ENCODE data around the gene ILF3.
"Not testable (repeated sequence)": the region's sequence is repeated elsewhere in the genome, so short reads cannot be mapped to it uniquely, and the experiment has no call there.

The ILF3 gene

DNA sequence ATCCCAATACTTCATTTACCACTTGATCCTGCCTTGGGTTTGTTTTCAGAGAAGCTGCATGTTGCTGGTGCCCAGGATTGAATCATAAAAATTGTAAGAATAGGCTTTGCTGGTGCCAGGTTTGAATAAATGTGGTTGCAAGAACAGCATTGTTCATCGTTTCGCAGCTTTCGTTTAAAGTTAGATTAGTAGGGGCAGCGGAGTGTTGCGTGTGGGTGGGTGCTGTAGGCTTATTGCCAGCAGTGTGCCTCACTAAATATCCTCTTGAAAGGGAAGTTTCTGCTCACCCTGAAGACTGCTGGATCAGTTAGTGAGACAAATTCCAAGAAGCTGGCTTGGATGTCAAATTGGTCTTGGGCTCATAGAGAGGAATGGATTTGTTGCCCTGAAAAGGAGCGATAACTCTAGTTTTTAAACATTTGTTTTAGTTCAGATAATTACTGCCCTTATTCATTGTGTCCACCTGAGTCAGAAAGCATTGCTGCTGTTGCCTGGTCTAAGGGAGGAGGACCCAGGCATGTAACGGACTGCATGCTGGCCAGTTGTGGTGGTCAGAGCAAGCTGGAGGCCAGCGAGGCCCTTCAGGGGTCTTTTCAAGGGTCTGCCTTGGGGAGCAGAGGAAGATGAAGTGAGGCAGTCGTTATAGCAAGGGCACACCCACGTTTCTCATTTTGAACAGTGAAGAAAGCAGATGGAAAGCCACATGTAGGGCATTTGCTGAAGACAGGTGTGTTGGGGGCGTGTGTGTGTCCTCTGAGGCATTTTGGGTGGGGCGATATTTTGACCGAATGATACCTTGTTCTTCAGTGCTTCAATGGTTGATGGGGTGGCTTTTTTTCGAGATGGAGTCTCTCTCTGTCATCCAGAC, 8.5 kb downstream of the ILF3 start:
- peak; percentile 50 to 60 for DNase-seq (ENCODE audit: low read depth in 2 of 2)
- no peak overlapping the region for H3K4me3 ChIP-seq (replicated peaks in 1 of 2; ENCODE audit: low read depth in 2 of 2, low read length in 2 of 2)
- TF ChIP-seq, protein P1, sequence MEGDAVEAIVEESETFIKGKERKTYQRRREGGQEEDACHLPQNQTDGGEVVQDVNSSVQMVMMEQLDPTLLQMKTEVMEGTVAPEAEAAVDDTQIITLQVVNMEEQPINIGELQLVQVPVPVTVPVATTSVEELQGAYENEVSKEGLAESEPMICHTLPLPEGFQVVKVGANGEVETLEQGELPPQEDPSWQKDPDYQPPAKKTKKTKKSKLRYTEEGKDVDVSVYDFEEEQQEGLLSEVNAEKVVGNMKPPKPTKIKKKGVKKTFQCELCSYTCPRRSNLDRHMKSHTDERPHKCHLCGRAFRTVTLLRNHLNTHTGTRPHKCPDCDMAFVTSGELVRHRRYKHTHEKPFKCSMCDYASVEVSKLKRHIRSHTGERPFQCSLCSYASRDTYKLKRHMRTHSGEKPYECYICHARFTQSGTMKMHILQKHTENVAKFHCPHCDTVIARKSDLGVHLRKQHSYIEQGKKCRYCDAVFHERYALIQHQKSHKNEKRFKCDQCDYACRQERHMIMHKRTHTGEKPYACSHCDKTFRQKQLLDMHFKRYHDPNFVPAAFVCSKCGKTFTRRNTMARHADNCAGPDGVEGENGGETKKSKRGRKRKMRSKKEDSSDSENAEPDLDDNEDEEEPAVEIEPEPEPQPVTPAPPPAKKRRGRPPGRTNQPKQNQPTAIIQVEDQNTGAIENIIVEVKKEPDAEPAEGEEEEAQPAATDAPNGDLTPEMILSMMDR (IDR thresholded peaks at IDR 0.05; ENCODE audit: low read depth, low read length): no peak

DNA sequence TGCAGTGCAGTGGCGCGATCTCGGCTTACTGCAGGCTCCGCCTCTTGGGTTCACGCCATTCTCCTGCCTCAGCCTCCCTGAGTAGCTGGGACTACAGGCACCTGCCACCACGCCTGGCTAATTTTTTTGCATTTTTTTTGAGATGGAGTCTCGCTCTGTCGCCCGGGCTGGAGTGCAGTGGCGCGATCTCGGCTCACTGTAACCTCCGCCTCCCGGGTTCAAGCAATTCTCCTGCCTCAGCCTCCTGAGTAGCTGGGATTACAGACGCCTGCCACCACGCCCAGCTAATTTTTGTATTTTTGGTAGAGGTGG, 9.1 kb downstream of the ILF3 start:
- not testable (repeated sequence) for DNase-seq (ENCODE audit: low read depth in 2 of 2); H3K4me3 ChIP-seq (replicated peaks in 1 of 2; ENCODE audit: low read depth in 2 of 2, low read length in 2 of 2)

DNA sequence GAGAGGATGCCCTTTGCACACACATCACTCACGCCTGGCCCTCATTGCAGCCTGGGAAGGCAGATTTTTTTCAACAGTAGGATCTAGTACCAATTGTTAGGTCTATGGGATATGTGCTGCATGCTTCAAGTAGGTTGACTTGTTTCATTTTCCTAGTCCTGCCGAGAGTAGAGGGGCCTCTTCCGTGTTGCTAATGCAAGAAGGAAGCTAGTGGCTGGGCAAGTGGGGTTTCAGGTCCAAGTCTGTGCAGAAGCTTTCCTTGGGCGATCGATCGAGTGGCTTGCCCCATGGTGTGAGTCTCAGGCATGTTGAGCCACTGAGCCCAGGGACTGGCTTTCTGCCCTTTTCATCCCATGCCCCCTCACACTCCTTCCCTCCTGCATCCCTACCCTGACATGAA, 13.7 kb downstream of the ILF3 start:
- no peak overlapping the region for H3K4me3 ChIP-seq (replicated peaks in 1 of 2; ENCODE audit: low read depth in 2 of 2, low read length in 2 of 2)
- no peak for DNase-seq (ENCODE audit: low read depth in 2 of 2)
- TF ChIP-seq, protein P1 (IDR thresholded peaks at IDR 0.05; ENCODE audit: low read depth, low read length): no peak

DNA sequence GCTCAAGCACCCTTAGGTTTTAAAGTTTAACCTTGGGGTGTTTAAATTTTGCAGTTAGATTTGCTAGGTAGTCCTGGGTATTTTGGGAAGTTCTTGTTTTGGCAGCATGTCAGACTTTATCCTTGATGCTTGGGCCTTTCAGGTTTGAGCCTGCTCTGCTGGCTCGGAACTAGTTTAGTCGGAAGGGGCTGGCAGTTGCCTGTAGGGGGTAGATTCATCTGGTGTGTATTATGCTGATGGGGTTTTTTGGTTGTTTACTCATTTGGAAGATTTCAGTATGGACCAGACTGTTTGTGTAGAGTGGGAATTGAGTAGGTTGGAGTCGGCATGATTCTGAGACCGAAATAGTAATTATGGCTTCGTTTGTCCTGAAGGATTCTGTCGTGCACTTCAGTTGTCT, 15.1 kb downstream of the ILF3 start:
- no peak overlapping the region for H3K4me3 ChIP-seq (replicated peaks in 1 of 2; ENCODE audit: low read depth in 2 of 2, low read length in 2 of 2)
- TF ChIP-seq, protein P1 (IDR thresholded peaks at IDR 0.05; ENCODE audit: low read depth, low read length): no peak
- DNase-seq (ENCODE audit: low read depth in 2 of 2): no peak

DNA sequence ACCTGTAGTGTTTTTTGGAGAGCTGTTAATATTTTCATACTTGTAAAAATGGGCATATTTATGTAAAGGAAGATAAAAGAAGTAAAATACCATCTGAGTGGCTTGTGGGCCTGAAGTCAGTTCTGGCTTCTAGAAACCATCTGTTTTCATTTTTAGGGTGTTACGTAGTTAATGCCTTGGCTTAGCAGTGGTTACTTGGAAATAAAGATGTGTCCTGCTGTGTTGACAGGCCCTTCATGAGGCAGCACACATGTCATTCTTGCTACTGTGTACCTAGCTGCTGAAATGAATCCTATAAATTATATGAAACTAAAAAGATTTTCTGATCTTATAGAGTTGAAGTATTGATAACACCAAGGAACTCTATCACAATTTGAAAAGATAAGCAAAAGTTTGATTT, 16.0 kb downstream of the ILF3 start:
- TF ChIP-seq, protein P1 (IDR thresholded peaks at IDR 0.05; ENCODE audit: low read depth, low read length): no peak
- DNase-seq (ENCODE audit: low read depth in 2 of 2): no peak
- H3K4me3 ChIP-seq (replicated peaks in 1 of 2; ENCODE audit: low read depth in 2 of 2, low read length in 2 of 2): no peak overlapping the region

DNA sequence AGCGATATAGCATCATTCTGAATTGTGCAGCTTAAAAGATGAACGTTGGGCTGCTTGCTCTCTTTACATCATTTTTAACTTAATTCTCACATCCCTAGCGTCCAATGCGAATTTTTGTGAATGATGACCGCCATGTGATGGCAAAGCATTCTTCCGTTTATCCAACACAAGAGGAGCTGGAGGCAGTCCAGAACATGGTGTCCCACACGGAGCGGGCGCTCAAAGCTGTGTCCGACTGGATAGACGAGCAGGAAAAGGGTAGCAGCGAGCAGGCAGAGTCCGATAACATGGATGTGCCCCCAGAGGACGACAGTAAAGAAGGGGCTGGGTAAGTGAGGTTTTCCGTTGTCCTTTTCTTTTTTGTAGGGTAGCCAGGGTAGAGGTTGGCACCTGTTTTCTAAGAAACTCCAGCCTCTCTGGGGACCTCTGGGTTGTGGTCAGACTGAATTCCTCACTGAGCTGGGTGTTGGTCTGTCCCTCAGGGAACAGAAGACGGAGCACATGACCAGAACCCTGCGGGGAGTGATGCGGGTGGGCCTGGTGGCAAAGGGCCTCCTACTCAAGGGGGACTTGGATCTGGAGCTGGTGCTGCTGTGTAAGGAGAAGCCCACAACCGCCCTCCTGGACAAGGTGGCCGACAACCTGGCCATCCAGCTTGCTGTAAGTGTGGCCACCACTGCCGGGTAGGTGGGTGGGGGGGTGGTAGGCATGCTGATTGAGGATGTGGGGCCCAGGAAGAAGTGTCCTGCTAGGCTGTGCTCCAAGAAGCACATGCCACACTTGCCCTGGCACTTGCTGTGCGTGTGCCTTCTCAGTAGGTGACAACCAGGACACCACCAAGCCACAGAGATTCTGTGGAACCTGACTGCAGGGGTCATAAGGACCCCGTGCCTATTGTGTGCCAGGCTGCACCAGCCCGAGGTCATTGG, 17.0 kb downstream of the ILF3 start:
- TF ChIP-seq, protein P1 (IDR thresholded peaks at IDR 0.05; ENCODE audit: low read depth, low read length): no peak
- no peak overlapping the region for H3K4me3 ChIP-seq (replicated peaks in 1 of 2; ENCODE audit: low read depth in 2 of 2, low read length in 2 of 2)

DNA sequence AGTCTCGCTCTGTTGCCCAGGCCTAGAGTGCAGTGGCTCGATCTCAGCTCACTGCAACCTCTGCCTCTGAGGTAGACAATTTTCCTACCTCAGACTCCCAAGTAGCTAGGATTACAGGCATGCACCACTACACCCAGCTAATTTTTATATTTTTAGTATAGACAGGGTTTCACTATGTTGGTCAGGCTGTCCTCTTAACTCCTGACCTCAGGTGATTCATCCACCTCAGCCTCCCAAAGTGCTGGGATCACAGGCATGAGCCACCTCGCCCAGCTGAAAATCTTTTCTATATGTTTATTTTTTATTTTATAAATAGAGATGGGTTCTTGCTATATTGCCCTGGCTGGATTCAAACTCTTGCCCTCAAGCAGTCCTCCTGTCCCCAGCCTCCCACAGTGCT, 17.8 kb downstream of the ILF3 start:
- DNase-seq (ENCODE audit: low read depth in 2 of 2): peak in 1 of 2 donors; percentile 20
- H3K4me3 ChIP-seq (replicated peaks in 1 of 2; ENCODE audit: low read depth in 2 of 2, low read length in 2 of 2): not testable (repeated sequence)

More for the DNA sequence above, 17.0 kb downstream of the ILF3 start:
- DNase-seq (ENCODE audit: low read depth in 2 of 2): no peak

DNA sequence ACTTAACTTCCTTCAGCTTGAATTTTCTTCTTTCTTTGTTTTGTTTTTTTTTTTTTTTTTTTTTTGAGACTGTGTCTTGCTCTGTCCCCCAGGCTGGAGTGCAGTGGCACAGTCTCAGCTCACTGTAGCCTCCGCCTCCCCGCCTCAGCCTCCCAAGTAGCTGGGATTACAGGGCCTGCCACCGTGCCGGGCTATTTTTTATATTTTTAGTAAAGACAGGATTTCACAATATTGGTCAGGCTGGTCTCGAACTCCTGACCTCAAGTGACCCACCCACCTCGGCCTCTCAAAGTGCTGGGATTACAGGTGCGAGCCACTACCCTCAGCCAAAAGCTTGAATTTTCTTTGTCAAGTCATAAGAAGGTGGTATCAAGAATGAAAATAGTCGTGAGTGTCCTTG, 21.1 kb downstream of the ILF3 start:
- not testable (repeated sequence) for H3K4me3 ChIP-seq (replicated peaks in 1 of 2; ENCODE audit: low read depth in 2 of 2, low read length in 2 of 2)

More for the DNA sequence above, 21.1 kb downstream of the ILF3 start:
- not testable (repeated sequence) for DNase-seq (ENCODE audit: low read depth in 2 of 2)
